EH (cell line): ENCODE measurements around the gene OR2W3.
"Not testable (repeated sequence)": the region's sequence is repeated elsewhere in the genome, so short reads cannot be mapped to it uniquely, and the experiment has no call there.

ENCODE experiments used
- DNase-seq: peaks from one replicate; pipeline ENCODE4 v3.0.0-alpha.2; 2015; ENCODE audit warnings: low read depth

The OR2W3 gene

DNA sequence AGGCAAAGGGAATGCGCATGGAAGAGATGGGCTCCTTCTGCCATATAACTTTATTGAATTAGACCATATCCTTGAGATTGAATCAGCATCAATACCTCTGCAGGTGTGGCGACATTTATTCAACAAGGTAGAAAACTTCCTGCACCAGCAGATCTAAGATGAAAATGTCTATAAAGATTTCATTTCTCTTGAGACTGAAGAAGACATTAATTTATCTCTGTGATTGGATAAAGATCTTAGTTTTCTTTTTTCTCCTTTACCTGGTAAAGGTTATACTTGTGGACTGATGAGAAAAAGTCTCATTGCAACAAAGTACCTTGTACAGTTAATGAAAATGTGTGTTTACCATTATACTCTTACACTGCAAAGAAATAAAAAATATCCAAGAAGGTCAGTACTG lies 24.6 kb downstream of the OR2W3 start, which contains the start of gene OR2T8:
Gene OR2T8, plus strand, starts transcription at position 301 of the 400 bp plus-strand sequence. CDS start 766 bp downstream, outside the sequence.
- DNase-seq, result no peak

DNA sequence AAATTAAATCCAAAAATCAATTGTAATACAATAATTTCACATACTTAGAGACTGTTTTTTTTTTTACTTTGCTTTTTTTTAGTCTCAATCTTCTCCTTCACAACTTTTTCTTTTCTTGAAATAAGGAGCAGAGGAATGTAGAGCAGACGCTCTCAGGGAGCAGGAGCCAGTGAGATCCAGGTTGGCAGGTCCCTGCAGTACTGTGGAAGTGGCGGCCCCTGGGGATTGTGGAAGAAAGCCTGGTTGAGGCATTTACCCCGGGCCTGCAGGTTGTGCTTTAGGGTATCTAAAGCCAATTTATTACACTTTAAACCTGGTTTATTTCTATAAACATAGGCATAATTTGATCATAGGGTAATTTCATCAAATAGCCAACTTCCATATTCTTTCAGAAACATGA lies 28.6 kb downstream of the OR2W3 start:
- DNase-seq, result no peak

- no peak for DNase-seq
Observed at GRCh38 chr1:247924868-247925267, 29.5 kb downstream of the OR2W3 start, which contains the start of gene OR2AJ1. Gene OR2AJ1 (plus strand): TSS chr1:247924889. CDS start chr1:247933769, 8,880 bp downstream.

- DNase-seq, result no peak
Observed at GRCh38 chr1:247933989-247934388, 38.6 kb downstream of the OR2W3 start.

DNA sequence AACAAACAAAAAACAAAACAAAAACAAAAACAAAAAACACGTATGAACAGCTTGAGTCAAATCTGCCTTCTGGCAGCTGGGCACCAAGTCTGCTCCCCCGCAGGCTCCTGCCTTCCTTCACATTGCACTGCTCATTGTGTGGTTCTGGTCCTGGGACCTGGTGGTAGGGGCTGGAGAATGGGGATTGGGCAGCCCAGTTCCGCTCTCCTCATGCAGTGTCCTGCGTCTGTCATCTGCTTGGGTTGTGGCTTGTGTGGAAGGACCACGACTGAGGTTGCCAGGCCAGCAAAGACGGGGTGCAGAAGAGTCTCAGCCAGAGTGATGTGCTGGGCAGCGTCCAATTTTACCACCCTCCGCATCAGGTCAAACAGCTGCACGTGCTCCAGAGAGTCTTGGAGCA lies 40.4 kb downstream of the OR2W3 start:
- DNase-seq, result no peak

GRCh38 chr1:247936415-247936814 lies 41.0 kb downstream of the OR2W3 start:
- no peak for DNase-seq

DNA sequence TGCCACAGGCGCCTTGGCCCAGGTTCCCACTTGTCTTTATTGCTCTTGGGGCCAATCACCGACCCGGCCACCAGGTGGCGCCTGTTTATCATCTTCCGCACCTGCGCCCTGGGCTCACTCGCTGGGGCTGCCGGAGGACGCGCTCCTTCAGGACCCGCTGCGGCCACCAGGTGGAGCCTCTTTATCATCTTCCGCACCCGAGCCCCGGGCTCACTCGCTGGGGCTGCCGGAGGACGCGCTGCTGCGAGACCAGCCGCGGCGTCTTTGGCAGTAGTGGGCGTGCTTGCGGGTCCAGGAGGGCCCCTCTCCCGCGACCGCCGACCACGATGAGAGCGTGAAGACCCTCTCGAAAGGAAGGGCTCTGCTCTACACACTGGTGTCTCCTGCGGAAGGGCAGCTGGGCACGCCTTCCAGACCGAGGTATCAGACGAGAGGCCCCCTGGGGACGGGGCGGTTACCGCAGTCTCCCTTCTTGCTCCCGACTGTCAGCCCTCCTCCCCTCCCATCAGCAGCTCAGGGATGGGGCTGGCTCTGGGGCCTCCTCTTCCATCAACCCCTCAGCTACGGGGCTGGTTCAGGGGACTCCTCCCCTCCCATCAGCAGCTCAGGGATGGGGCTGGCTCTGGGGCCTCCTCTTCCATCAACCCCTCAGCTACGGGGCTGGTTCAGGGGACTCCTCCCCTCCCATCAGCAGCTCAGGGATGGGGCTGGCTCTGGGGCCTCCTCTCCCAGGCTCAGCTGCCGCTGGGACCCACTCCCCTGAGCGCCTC lies 41.8 kb downstream of the OR2W3 start:
- not testable (repeated sequence) for DNase-seq

GRCh38 chr1:247942624-247943023 lies 47.2 kb downstream of the OR2W3 start:
- no peak for DNase-seq
